ENCODE measurements around the gene PLIN1.

GRCh38 chr15:89640245-89640644 lies 38.9 kb downstream of the PLIN1 start:
- TF ChIP-seq EZH2 (IDR thresholded peaks at IDR 0.05; ENCODE audit: borderline replicate concordance, control insufficient read depth, low read depth, low read length): no peak
- TF ChIP-seq ESRRA (IDR thresholded peaks at IDR 0.05; ENCODE audit: low read length): no peak
- TF ChIP-seq, protein P1, sequence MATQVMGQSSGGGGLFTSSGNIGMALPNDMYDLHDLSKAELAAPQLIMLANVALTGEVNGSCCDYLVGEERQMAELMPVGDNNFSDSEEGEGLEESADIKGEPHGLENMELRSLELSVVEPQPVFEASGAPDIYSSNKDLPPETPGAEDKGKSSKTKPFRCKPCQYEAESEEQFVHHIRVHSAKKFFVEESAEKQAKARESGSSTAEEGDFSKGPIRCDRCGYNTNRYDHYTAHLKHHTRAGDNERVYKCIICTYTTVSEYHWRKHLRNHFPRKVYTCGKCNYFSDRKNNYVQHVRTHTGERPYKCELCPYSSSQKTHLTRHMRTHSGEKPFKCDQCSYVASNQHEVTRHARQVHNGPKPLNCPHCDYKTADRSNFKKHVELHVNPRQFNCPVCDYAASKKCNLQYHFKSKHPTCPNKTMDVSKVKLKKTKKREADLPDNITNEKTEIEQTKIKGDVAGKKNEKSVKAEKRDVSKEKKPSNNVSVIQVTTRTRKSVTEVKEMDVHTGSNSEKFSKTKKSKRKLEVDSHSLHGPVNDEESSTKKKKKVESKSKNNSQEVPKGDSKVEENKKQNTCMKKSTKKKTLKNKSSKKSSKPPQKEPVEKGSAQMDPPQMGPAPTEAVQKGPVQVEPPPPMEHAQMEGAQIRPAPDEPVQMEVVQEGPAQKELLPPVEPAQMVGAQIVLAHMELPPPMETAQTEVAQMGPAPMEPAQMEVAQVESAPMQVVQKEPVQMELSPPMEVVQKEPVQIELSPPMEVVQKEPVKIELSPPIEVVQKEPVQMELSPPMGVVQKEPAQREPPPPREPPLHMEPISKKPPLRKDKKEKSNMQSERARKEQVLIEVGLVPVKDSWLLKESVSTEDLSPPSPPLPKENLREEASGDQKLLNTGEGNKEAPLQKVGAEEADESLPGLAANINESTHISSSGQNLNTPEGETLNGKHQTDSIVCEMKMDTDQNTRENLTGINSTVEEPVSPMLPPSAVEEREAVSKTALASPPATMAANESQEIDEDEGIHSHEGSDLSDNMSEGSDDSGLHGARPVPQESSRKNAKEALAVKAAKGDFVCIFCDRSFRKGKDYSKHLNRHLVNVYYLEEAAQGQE (IDR thresholded peaks at IDR 0.05; ENCODE audit: low read depth, low read length): no peak
- no peak for TF ChIP-seq POLR2A (IDR thresholded peaks at IDR 0.05; ENCODE audit: low read depth, low read length)
- TF ChIP-seq IKZF1 (conservative IDR thresholded peaks at IDR 0.05): no peak
- TF ChIP-seq, protein P2, sequence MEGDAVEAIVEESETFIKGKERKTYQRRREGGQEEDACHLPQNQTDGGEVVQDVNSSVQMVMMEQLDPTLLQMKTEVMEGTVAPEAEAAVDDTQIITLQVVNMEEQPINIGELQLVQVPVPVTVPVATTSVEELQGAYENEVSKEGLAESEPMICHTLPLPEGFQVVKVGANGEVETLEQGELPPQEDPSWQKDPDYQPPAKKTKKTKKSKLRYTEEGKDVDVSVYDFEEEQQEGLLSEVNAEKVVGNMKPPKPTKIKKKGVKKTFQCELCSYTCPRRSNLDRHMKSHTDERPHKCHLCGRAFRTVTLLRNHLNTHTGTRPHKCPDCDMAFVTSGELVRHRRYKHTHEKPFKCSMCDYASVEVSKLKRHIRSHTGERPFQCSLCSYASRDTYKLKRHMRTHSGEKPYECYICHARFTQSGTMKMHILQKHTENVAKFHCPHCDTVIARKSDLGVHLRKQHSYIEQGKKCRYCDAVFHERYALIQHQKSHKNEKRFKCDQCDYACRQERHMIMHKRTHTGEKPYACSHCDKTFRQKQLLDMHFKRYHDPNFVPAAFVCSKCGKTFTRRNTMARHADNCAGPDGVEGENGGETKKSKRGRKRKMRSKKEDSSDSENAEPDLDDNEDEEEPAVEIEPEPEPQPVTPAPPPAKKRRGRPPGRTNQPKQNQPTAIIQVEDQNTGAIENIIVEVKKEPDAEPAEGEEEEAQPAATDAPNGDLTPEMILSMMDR (IDR thresholded peaks at IDR 0.05 in 2 of 3, conservative IDR thresholded peaks at IDR 0.05 in 1 of 3; ENCODE audit: control insufficient read depth in 2 of 3, extremely low read depth in 1 of 3, insufficient read depth in 1 of 3, low read depth in 3 of 3, low read length in 3 of 3): no peak
- TF ChIP-seq SUZ12 (IDR thresholded peaks at IDR 0.05; ENCODE audit: unreplicated experiment): no peak
- no peak for TF ChIP-seq RFX5 (IDR thresholded peaks at IDR 0.05; ENCODE audit: low read depth, low read length)
- no peak for TF ChIP-seq ATF7 (IDR thresholded peaks at IDR 0.05; ENCODE audit: low read depth)
- TF ChIP-seq SIN3A (IDR thresholded peaks at IDR 0.05; ENCODE audit: low read depth, low read length): no peak
- TF ChIP-seq KDM1A (IDR thresholded peaks at IDR 0.05; ENCODE audit: borderline replicate concordance): no peak
- no peak for TF ChIP-seq FOXK2 (IDR thresholded peaks at IDR 0.05)
- TF ChIP-seq, protein P3, sequence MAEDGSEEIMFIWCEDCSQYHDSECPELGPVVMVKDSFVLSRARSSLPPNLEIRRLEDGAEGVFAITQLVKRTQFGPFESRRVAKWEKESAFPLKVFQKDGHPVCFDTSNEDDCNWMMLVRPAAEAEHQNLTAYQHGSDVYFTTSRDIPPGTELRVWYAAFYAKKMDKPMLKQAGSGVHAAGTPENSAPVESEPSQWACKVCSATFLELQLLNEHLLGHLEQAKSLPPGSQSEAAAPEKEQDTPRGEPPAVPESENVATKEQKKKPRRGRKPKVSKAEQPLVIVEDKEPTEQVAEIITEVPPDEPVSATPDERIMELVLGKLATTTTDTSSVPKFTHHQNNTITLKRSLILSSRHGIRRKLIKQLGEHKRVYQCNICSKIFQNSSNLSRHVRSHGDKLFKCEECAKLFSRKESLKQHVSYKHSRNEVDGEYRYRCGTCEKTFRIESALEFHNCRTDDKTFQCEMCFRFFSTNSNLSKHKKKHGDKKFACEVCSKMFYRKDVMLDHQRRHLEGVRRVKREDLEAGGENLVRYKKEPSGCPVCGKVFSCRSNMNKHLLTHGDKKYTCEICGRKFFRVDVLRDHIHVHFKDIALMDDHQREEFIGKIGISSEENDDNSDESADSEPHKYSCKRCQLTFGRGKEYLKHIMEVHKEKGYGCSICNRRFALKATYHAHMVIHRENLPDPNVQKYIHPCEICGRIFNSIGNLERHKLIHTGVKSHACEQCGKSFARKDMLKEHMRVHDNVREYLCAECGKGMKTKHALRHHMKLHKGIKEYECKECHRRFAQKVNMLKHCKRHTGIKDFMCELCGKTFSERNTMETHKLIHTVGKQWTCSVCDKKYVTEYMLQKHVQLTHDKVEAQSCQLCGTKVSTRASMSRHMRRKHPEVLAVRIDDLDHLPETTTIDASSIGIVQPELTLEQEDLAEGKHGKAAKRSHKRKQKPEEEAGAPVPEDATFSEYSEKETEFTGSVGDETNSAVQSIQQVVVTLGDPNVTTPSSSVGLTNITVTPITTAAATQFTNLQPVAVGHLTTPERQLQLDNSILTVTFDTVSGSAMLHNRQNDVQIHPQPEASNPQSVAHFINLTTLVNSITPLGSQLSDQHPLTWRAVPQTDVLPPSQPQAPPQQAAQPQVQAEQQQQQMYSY (CRISPR knock-in tag; IDR thresholded peaks at IDR 0.05): no peak
